Fibroblast of skin of left biceps (primary cell): ENCODE data around the gene HOXB8.

Source experiments
- DNase-seq, 2 experiments: peaks; one replicate each; pipeline ENCODE4 v3.0.0-alpha.2; 2013; ENCODE audit warnings: low read depth in 2 of 2

HOXB8 gene

GRCh38 chr17:48637323-48638260 is 22.5 kb upstream of the HOXB8 start:
- DNase-seq = peak; percentile 81 to 84

DNA sequence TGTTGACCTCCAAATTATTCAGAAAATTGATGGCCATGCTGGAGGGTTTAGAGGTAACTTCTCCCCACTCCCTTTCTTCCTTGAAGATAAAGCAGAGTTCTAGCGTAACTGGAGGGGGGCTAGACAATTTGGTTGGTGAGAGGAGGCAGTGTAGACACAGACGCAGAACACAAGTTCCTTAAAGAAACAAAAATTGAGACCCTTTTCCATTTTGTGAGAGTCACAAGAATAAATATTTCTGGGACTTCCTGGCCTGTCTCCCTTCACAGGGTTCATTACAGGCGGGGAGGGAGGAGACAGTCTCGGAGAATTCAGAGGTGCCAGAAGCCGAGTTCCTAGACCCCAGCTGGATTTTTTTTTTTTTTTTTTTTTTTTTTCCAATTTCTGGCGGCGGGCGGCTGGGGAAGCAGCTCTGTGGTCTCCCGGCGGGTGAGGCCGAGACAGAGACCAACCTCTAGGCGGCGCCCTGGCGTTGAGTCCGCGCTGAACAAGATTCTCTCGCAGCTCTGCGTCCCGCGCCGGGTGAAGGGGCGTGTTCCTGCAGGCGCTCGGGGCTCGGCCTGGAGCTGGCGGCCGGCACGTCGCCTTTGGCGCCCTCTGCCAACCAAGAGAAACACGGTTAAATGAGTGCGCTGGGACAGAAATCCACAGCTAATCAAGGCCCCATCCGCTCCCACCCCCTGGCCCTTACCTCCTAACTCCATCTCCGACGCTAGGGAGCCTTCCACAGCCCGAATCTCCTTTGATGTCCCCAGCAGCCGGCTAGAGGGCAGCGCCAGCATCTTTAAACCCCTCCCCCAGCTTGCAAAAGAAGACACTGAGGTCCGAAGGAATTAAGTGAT is 21.3 kb upstream of the HOXB8 start:
- no peak for DNase-seq

- no peak for DNase-seq
Measured at GRCh38 chr17:48634493-48635208, 19.6 kb upstream of the HOXB8 start.

DNA sequence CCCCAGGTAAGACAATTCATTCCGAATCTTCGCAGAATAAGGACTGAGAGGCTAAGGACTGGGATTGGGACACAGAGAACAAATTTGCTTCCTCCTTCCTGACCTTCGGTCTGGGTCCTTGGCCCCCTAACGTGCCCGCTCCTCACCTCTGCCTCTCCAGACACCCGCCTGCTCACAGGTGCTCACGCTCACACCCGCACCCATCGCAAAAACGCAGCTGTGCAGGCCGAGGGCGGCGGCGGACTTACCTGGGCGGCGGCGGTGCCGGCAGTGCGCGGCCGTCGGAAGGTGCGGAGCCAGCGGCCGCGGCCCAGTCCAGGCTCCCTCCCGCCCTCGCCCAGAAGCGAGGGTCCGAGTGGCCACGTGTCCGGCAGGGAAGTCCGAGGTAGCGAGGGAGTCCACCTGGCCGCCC is 18.2 kb upstream of the HOXB8 start:
- no peak for DNase-seq

- DNase-seq = no peak
Measured at GRCh38 chr17:48632579-48633265, 17.6 kb upstream of the HOXB8 start.

DNA sequence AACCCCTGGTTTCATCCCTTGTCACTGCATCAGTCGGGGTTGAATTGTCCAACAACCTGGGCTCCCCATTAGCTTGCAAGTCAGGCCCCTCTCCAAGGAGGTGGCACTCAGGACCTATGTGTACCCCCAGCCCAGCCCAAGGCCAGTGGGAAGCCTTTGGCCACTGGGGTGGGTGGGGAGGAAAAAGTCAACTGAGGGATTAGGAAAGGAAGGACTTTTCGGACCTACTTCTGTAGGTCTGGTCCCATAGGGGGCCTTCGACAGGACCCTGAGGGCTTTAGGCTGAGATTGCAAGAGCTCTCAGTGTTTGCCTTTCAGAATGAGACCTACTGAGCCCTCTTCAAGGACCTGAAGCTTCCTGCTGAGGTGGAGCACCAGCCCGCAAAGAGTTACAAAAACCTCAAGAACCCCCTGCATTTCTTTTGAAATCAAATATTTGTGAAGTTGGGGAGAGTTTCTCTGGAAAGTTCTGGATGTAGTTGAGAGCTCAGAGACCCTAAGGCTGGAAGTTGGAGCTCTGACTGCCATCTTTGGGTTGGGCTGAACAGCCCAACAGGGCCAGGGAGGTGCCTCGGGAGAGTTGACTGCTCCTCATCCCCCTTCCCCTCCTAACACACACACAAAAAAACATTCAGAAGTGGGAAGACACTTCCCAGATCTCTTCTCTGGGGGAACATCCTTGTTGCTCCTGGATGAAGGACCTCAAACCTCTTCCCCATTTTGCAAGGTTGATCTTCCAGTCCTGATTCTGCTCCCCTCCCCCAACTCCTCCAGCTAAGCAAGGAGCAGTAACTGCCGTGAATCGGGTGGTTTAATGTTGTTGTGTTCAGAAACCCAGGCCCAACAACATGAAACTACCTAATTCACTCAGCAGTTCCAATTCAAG is 16.8 kb upstream of the HOXB8 start:
- no peak for DNase-seq

GRCh38 chr17:48630925-48631692 is 16.0 kb upstream of the HOXB8 start:
- DNase-seq = no peak

- DNase-seq = no peak
Measured at GRCh38 chr17:48630009-48630924, 15.2 kb upstream of the HOXB8 start.

DNA sequence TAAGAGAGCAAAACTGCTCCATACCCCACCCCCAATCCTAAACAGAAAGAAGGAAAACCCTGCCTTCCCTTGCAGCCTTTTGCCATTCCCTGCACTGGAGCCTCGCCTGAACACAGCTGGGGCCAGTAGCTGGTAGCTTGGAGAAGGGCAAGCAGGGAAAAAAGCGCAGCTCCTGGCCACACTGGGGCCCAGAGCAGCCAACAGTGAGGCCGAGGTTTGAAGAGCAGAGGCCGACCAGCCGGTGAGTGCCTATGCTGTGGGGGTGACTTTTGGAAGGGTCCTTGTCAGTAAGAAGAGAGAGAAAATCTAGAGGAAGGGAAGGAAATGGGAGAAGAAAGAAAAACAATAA is 14.3 kb upstream of the HOXB8 start:
- DNase-seq = no peak

GRCh38 chr17:48628649-48629410 is 13.7 kb upstream of the HOXB8 start:
- no peak for DNase-seq

DNA sequence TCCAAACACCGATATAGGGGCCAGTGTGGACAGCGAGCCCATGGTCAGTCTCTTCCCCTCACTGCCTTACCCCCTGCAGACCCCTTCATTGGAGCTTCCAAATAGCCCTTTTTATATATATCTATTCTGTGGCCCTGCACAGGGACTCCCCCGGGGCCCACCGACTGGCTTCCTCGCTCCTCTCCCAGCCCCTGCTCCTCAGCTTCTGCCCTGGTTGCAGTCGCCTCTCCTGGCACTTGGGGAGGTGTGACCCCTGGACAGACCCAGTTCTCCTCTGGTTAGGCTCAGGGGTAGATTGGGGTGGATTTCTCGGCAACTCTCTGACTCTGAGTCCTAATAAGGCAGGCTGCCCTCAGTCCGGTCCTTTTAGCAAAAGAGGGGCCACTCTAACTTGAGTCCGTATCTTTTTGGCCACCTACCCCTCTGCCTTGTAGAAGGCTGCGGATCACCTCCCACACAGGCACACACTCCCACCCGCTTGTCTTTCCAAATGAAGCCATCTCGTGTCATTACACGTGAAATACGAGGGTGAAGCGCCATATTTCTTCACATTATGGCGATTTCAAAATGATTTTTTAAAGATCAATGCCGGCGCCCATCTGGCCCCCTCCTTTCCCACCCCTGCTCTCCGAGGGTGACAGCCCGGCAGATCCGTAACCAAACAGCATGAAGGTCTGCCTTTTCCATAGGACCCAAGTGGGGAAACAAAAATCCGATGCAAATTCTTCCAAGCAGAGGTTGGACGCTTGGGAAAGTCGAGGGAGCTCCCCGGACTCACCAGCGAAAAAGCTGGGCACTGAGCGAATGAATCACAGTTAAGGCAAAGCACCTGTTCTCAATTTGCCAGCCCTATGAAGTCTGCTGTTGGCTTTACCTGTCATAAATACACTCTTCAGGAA is 12.8 kb upstream of the HOXB8 start:
- DNase-seq = no peak

DNA sequence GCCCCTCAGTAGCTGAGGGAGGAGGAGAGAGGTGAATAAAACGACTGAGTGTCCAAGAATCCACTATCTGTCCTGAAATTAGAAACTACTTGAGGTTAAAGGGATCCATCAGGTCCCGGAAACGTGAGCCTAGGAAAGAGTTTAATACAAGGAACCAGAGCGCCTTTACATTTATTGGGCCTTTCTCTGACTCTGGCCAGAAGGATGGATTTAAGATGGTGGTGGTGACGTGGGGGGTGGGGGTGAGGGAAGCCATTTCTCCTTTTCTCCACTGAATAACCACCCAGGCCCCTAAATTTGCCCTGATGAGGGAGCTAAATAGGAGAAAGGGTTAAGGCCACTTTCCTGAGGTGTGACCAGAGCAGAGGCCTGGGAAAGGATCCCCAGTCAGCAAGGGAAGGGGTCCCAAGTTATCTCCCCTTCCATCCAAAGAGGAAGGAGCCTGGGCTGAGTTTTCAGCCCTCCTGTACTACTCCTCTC is 12.1 kb upstream of the HOXB8 start:
- DNase-seq = no peak

DNA sequence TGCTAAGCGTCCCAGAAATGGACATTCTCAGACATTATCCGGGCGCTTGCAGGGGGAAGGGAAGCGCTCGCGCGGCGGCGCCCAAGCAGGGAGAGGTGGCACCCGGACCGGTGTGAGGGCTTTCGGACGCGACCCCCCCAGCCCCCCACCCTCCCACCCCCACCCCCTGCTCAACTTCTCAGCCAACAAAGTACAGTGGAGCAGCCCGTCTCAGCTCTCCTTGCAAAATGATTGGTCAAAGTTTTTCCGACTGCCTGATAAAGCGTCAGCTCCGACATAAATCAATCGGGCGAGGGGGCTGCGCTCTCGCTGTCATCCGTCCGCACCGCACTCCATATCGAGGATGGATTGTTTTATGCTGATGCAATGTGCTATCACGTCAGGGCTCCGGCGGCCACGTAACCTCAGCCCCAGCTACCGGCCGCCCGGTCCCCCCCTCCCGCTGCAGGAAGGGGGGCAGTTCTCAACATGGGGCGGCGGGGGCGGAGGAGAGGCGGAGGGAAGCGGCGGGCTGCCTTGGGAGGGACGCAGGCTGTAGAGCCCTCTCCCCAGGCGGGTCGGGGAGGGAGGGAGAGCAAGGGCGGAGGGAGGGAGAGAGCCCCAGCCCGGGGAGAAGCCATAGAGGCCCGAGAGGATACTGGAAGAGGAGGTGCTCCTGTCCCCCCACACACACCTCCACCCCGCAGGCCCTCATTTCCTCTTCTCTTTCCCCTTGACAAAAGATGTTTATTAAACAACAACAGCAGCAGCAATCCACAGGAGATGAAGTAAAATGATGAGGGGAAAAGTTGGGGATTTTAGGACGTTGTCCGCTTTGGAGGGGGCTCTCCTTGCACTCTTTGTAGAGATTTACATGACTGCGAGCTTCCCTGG is 11.4 kb upstream of the HOXB8 start, which contains the start of gene HOXB9:
Gene HOXB9 (minus strand): TSS at position 114 of the 873 bp plus-strand sequence. CDS start 89 bp downstream, at position 25.
- DNase-seq = no peak

GRCh38 chr17:48625495-48626244 is 10.6 kb upstream of the HOXB8 start:
- no peak for DNase-seq
